Effector memory CD8-positive, alpha-beta T cell (primary cell): ENCODE measurements around the gene HEPH.

Experiments used
- ATAC-seq: fragments of 150-1000 bp; cut with Tn5 transposase; replicated peaks from 2 replicates; pipeline ENCODE4 v1.10.0; 2021; ENCODE audit warnings: mild to moderate bottlenecking, moderate library complexity
- DNase-seq, 3 experiments: peaks; one replicate each; pipeline ENCODE4 v3.0.0; 2021
- H3K27ac Mint-ChIP-seq, 2 donors: one replicate each; pipeline ENCODE4 v1.8.0; 2022; ENCODE audit warnings: mild to moderate bottlenecking in 2 of 2, mixed read lengths in 2 of 2, moderate library complexity in 2 of 2
- H3K27me3 Mint-ChIP-seq, 2 donors: one replicate each; pipeline ENCODE4 v1.8.0; 2022; ENCODE audit warnings: mixed read lengths in 2 of 2
- H3K36me3 Mint-ChIP-seq: one replicate; pipeline ENCODE4 v1.8.0; 2022; ENCODE audit warnings: mild to moderate bottlenecking, moderate library complexity, mixed read lengths; ENCODE audit not compliant: insufficient read depth
- H3K4me1 Mint-ChIP-seq, 2 donors: one replicate each; pipeline ENCODE4 v1.8.0; 2022; ENCODE audit warnings: low read depth in 2 of 2, mixed read lengths in 2 of 2
- H3K4me3 Mint-ChIP-seq, 2 donors: one replicate each; pipeline ENCODE4 v1.8.0; 2022; ENCODE audit warnings: mild to moderate bottlenecking in 2 of 2, mixed read lengths in 2 of 2, moderate library complexity in 2 of 2
- H3K9me3 Mint-ChIP-seq, 2 donors: one replicate each; pipeline ENCODE4 v1.8.0; 2022; ENCODE audit warnings: mixed read lengths in 2 of 2

The HEPH gene

GRCh38 chrX:66255359-66255967 is 91.4 kb downstream of the HEPH start:
- DNase-seq (no peak), ATAC-seq (no peak)
- Mint-ChIP-seq H3K27ac (no peak overlapping the region), H3K9me3 (peaks cover 0 to 2% of the 10 kb centered on the region in 2 donors), H3K27me3 (peaks cover 6 to 22% of the 10 kb centered on the region in 2 donors), H3K4me1 (no peaks in the 10 kb centered on the region), H3K36me3 (no peaks in the 10 kb centered on the region), H3K4me3 (no peak overlapping the region)

DNA sequence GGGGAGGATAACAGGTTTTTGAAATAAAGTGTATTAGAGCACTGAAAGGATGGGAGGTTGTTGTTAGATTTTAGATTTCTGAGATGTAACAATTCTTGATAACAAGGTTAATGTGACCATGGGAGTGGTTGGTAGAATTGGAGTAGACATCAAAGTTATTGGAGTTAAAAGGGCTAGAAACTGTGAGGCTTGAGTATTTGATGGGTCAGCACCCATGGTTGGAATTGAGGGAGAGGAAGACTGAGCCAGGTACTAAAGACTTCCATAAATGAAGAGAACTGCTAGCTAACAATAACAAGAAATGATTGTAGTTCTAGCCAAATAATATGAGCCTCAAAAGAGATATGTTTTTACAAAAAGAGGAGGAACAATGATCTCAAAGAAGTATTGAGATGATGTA is 98.8 kb downstream of the HEPH start:
- no peaks in the 10 kb centered on the region for H3K4me1 Mint-ChIP-seq
- H3K27me3 Mint-ChIP-seq: peaks cover 0 to 22% of the 10 kb centered on the region in 2 donors
- H3K9me3 Mint-ChIP-seq: no peaks in the 10 kb centered on the region
- ATAC-seq (no peak), DNase-seq (no peak)
- H3K4me3 Mint-ChIP-seq: no peak overlapping the region
- H3K27ac Mint-ChIP-seq: no peak overlapping the region
- no peaks in the 10 kb centered on the region for H3K36me3 Mint-ChIP-seq
